IPS-18c (cell line): Measurements from ENCODE around the gene SPATA18.
"Not testable (repeated sequence)": the region's sequence is repeated elsewhere in the genome, so short reads cannot be mapped to it uniquely, and the experiment has no call there.

Experiments
- H3K4me3 ChIP-seq: 2 replicates; pipeline ENCODE4 v1.7.0; 2013; ENCODE audit warnings: low read depth, mild to moderate bottlenecking, low read length, moderate library complexity; ENCODE audit not compliant: insufficient read depth
- H3K9me3 ChIP-seq: one replicate; pipeline ENCODE4 v1.6.1; 2013; ENCODE audit warnings: mild to moderate bottlenecking, low read length, moderate library complexity; ENCODE audit not compliant: control insufficient read depth, insufficient read depth

The SPATA18 gene

DNA sequence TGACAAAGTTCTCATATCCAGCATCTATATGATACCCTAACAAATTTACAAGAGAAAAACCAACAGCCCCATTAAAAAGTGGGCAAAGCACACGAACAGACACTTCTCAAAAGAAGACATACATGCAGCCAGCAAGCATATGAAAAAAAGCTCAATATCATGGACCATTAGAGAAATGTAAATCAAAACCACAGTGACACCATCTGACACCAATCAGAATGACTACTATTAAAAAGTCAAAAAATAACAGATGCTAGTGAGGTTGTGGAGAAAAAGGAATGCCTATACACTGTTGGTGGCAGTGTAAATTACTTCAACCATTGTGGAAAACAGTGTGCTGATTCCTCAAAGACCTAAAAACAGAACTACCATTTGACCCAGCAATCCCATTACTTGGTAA, 86.0 kb downstream of the SPATA18 start:
- H3K9me3 ChIP-seq, H3K4me3 ChIP-seq: not testable (repeated sequence)

DNA sequence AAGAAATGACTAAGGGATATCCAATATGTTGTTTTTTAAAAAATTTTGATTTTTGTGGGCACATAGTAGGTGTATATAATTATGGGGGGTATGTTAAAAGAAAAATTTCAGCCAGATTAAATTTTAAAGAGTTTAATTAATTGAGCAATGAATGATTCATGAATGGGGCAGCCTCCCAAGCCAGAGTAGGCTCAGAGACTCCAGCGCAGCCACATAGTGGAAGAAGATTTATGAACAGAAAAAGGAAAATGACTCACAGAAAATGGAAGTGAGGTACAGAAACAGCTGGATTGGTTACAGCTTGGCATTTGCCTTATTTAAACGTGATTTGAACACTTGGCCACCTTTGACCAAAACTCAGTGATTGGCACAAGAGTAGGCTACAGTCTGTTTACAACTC, 91.7 kb downstream of the SPATA18 start:
- H3K4me3 ChIP-seq: no peak overlapping the region

DNA sequence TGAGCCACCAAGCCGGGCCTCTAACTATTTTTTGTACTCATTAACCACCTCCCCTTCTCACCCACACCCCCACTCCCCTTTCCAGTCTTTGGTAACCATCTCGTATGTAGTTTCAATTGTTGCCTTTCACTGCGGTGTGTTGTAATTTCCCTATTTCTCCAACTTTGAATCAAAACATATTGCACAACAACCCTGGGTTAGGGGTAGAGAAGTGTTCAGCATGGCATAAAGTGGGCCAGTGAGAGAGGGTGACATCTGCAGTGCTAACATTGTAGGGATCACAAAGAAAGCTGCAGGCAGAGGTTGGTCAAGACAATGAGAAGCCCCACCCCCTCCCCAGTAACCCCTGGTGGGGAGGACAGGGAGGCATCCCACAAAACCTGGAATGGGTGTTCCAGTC, 92.7 kb downstream of the SPATA18 start:
- H3K9me3 ChIP-seq: no peaks in the 10 kb centered on the region
- H3K4me3 ChIP-seq: no peak overlapping the region

More for the DNA sequence above, 91.7 kb downstream of the SPATA18 start:
- H3K9me3 ChIP-seq: no peaks in the 10 kb centered on the region

DNA sequence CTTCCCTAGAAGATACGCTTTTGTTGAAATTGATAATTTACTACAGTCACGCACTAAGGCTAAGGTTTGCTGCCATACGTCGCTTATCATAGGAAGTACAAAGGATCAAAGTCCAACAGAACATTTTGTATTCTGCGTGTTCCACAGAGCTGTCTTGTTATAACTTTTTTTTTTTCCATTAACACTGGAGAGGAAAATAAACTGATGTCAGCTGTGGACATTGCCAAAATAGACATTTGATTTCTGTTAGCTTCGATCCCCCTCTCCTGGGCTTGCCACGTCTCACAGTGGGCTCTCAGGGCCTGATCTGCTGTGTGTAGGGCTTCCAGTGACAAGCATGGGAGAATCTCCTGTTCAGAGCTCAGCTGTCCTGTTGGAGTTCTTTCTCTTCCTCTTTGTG, 93.3 kb downstream of the SPATA18 start:
- H3K9me3 ChIP-seq: no peaks in the 10 kb centered on the region
- H3K4me3 ChIP-seq: no peak overlapping the region
